H9 (cell line): ENCODE results near the gene GYS1. TPM values are rescaled to one million over a fixed set of nuclear protein-coding genes. Genes with fewer than 3 reads are reported as not detected.

Source experiments
- DNase-seq: peaks from one replicate; pipeline ENCODE4 v3.0.0-alpha.2; 2017
- H2AFZ ChIP-seq: one replicate; pipeline ENCODE4 v1.6.1; 2013; ENCODE audit warnings: mild to moderate bottlenecking, low read length, control low read depth, moderate library complexity
- H2AK5ac ChIP-seq: 2 replicates; pipeline ENCODE4 v1.6.1; 2013; ENCODE audit warnings: low read length, control low read depth, mixed read lengths; ENCODE audit not compliant: insufficient read length
- H2BK120ac ChIP-seq: one replicate; pipeline ENCODE4 v1.6.1; 2013; ENCODE audit warnings: low read depth, mild to moderate bottlenecking, low read length, control low read depth, inconsistent platforms; ENCODE audit not compliant: poor library complexity, severe bottlenecking
- H2BK12ac ChIP-seq: 2 replicates; pipeline ENCODE4 v1.6.1; 2013; ENCODE audit warnings: low read length, control low read depth, mixed read lengths, low read depth; ENCODE audit not compliant: insufficient read length
- H2BK15ac ChIP-seq: 2 replicates; pipeline ENCODE4 v1.6.1; 2013; ENCODE audit warnings: low read depth, low read length, control low read depth
- H2BK20ac ChIP-seq: one replicate; pipeline ENCODE4 v1.6.1; 2013; ENCODE audit warnings: low read depth, mild to moderate bottlenecking, low read length, control low read depth, inconsistent platforms; ENCODE audit not compliant: poor library complexity, severe bottlenecking
- H2BK5ac ChIP-seq: 2 replicates; pipeline ENCODE4 v1.6.1; 2013; ENCODE audit warnings: low read length, control low read depth, mixed read lengths; ENCODE audit not compliant: insufficient read length
- H3K14ac ChIP-seq: 2 replicates; pipeline ENCODE4 v1.6.1; 2013; ENCODE audit warnings: low read length, control low read depth; ENCODE audit not compliant: insufficient read depth
- H3K18ac ChIP-seq: 2 replicates; pipeline ENCODE4 v1.6.1; 2013; ENCODE audit warnings: low read depth, mild to moderate bottlenecking, mixed read lengths, low read length, control low read depth; ENCODE audit not compliant: insufficient read length
- H3K23ac ChIP-seq: 2 replicates; pipeline ENCODE4 v1.6.1; 2013; ENCODE audit warnings: low read length, control low read depth, mixed read lengths, low read depth; ENCODE audit not compliant: insufficient read length
- H3K23me2 ChIP-seq: 2 replicates; pipeline ENCODE4 v1.6.1; 2013; ENCODE audit warnings: low read depth, mild to moderate bottlenecking, mixed read lengths, low read length, control low read depth; ENCODE audit not compliant: insufficient read length, poor library complexity, severe bottlenecking
- H3K27ac ChIP-seq: 2 replicates; pipeline ENCODE4 v1.5.1; 2013; ENCODE audit warnings: low read length, control low read depth, mixed read lengths, low read depth; ENCODE audit not compliant: insufficient read length
- H3K27me3 ChIP-seq: 2 replicates; pipeline ENCODE4 v1.6.1; 2013; ENCODE audit warnings: low read length, control low read depth, inconsistent platforms; ENCODE audit not compliant: insufficient read depth
- H3K4ac ChIP-seq: 2 replicates; pipeline ENCODE4 v1.6.1; 2013; ENCODE audit warnings: low read depth, mild to moderate bottlenecking, control low read depth, inconsistent platforms, low read length, moderate library complexity
- H3K4me1 ChIP-seq: 2 replicates; pipeline ENCODE4 v1.6.1; 2013; ENCODE audit warnings: low read length, control low read depth, inconsistent platforms; ENCODE audit not compliant: insufficient read depth
- H3K4me2 ChIP-seq: 2 replicates; pipeline ENCODE4 v1.6.1; 2013; ENCODE audit warnings: low read length, control low read depth, mixed read lengths; ENCODE audit not compliant: insufficient read length, insufficient read depth
- H3K56ac ChIP-seq: 2 replicates; pipeline ENCODE4 v1.6.1; 2013; ENCODE audit warnings: low read depth, mild to moderate bottlenecking, mixed read lengths, low read length, control low read depth; ENCODE audit not compliant: insufficient read length
- H3K79me1 ChIP-seq: 2 replicates; pipeline ENCODE4 v1.6.1; 2013; ENCODE audit warnings: low read depth, mild to moderate bottlenecking, moderate library complexity, low read length, control low read depth, inconsistent platforms; ENCODE audit not compliant: insufficient read depth, poor library complexity, severe bottlenecking
- H3K79me2 ChIP-seq: 2 replicates; pipeline ENCODE4 v1.6.1; 2013; ENCODE audit warnings: low read length, control low read depth, inconsistent platforms; ENCODE audit not compliant: insufficient read depth
- H3K9ac ChIP-seq: 2 replicates; pipeline ENCODE4 v1.6.1; 2013; ENCODE audit warnings: low read length, control low read depth, mixed read lengths; ENCODE audit not compliant: insufficient read length; ENCODE audit errors: extremely low read depth
- H3K9me3 ChIP-seq: one replicate; pipeline ENCODE4 v1.6.1; 2013; ENCODE audit warnings: low read depth, low read length, inconsistent platforms; ENCODE audit not compliant: control insufficient read depth
- H3T11ph ChIP-seq: one replicate; pipeline ENCODE4 v1.6.1; 2013; ENCODE audit warnings: mild to moderate bottlenecking, low read length, control low read depth, inconsistent platforms
- H4K20me1 ChIP-seq: one replicate; pipeline ENCODE4 v1.6.1; 2013; ENCODE audit not compliant: control insufficient read depth, insufficient read length, insufficient read depth
- H4K5ac ChIP-seq: 2 replicates; pipeline ENCODE4 v1.6.1; 2013; ENCODE audit warnings: low read depth, mild to moderate bottlenecking, mixed read lengths, low read length, control low read depth; ENCODE audit not compliant: insufficient read length
- H4K8ac ChIP-seq: replicated peaks from 2 replicates; pipeline ENCODE4 v1.6.1; 2013; ENCODE audit warnings: low read length, control low read depth, mixed read lengths, low read depth; ENCODE audit not compliant: insufficient read length
- H4K91ac ChIP-seq: 2 replicates; pipeline ENCODE4 v1.6.1; 2013; ENCODE audit warnings: low read depth, mild to moderate bottlenecking, moderate library complexity, mixed read lengths, low read length, control low read depth; ENCODE audit not compliant: insufficient read length
- H3K27ac Mint-ChIP-seq, 3 experiments: 2 replicates in 2 of 3; 3 replicates in 1 of 3; pipeline ENCODE4 v1.8.0; 2020 to 2021; ENCODE audit warnings: mixed read lengths in 3 of 3, mild to moderate bottlenecking in 1 of 3, moderate library complexity in 1 of 3
- H3K27me3 Mint-ChIP-seq: 2 replicates; pipeline ENCODE4 v1.8.0; 2021; ENCODE audit warnings: low read depth, mild to moderate bottlenecking, moderate library complexity, mixed read lengths
- H3K36me3 Mint-ChIP-seq, 3 experiments: 2 replicates in 2 of 3; 3 replicates in 1 of 3; pipeline ENCODE4 v1.8.0; 2020 to 2021; ENCODE audit warnings: low read depth in 3 of 3, mixed read lengths in 3 of 3; ENCODE audit not compliant: insufficient read depth in 1 of 3
- H3K4me1 Mint-ChIP-seq, 2 experiments: 2 replicates each; pipeline ENCODE4 v1.8.0; 2020; ENCODE audit warnings: mixed read lengths in 2 of 2
- H3K4me3 Mint-ChIP-seq, 2 experiments: 2 replicates in 1 of 2; 3 replicates in 1 of 2; pipeline ENCODE4 v1.8.0; 2020 to 2021; ENCODE audit warnings: mild to moderate bottlenecking in 2 of 2, mixed read lengths in 2 of 2, moderate library complexity in 1 of 2
- H3K9me3 Mint-ChIP-seq, 2 experiments: 2 replicates in 1 of 2; 3 replicates in 1 of 2; pipeline ENCODE4 v1.8.0; 2020; ENCODE audit warnings: mild to moderate bottlenecking in 2 of 2, mixed read lengths in 2 of 2, moderate library complexity in 1 of 2
- WGBS: extraction: QIAGEN DNeasy Blood & Tissue Kit; methylation state at CpG from one replicate; pipeline ENCODE4 v1.1.7; 2013; ENCODE audit warnings: missing lambda C conversion rate, low lambda C conversion rate, mixed read lengths; ENCODE audit not compliant: insufficient read length; ENCODE audit errors: extremely low coverage; 5-methylcytosine and 5-hydroxymethylcytosine counted together
- total RNA-seq: library from RNA; stranded (reverse); gene quantifications from 2 replicates; pipeline ENCODE4 v1.2.1, GENCODE V29; 2021
- TF ChIP-seq, protein P1 (sequence below): fragments of 200-600 bp; sonication (generic); conservative IDR thresholded peaks from 3 replicates; pipeline ENCODE4 v1.8.0; 2021; ENCODE audit warnings: antibody characterized with exemption, mild to moderate bottlenecking

GYS1 gene
- total RNA-seq, 1 experiment from 2014 or later = 44.3 TPM

DNA sequence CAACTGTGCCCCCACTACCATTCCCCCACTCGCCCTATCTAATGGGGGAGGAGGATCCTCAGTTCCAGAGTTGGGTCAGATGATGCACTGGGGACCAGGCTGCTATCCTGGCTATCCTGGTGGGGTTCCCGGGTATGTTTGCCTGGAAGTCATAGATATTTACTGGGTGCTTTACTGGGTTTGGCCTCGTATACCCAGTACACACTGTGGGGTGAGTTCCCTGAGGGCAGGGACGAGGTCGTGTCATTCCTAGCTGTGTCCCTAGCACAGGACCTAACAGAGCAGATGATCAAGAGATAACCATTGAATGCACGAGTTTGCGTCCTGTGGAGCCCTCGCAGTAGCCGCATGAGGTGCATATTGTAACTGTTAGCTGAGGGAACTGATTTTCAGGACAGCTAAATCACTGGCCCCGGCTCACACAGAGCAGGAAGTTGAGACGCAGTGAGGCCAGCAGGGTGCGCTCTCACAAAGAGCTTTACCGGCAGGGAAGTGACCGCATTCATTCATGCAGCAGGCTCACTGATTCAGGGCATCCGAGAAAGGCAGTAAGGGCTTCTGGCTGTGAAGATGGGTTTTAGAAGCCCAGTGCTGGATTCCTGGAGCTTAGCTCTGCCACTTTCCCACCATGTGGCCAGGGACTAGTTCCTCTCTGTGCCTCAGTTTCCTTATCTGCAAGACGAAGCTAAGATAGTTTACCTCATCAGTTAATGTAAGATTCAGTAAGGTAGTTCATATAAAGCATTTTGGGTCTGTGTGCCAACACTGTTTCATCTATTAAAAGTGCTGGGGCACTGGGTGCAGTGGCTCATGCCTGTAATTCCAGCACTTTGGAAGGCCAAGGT, 6.6 kb upstream of the GYS1 start:
- Histone ChIP-seq H3K23ac (no peak overlapping the region), H4K20me1 (no peaks in the 10 kb centered on the region), H2BK120ac (no peak overlapping the region), H3K4me2 (no peak overlapping the region), H3K18ac (no peak overlapping the region), H3K27ac (no peak overlapping the region), H3K14ac (no peak overlapping the region), H2BK15ac (no peak overlapping the region), H2AK5ac (no peak overlapping the region), H4K5ac (no peak overlapping the region), H3K4ac (no peak overlapping the region), H2BK12ac (no peak overlapping the region), H3K27me3 (no peaks in the 10 kb centered on the region), H3K9me3 (no peaks in the 10 kb centered on the region), H3K9ac (no peak overlapping the region), H2AFZ (no peak overlapping the region), H2BK20ac (no peak overlapping the region), H3K56ac (no peak overlapping the region), H3T11ph (no peak overlapping the region), H3K4me1 (no peaks in the 10 kb centered on the region), H3K23me2 (no peaks in the 10 kb centered on the region), H3K79me1 (no peaks in the 10 kb centered on the region), H2BK5ac (no peak overlapping the region), H4K91ac (no peak overlapping the region), H4K8ac (no peak overlapping the region), H3K79me2 (peaks cover 5% of the 10 kb centered on the region; the same call in 1 of the 2 replicates)
- H3K27ac Mint-ChIP-seq = peak overlapping the region; percentile 78 to 94 (median 94); a peak in 5 of 7 replicates
- H3K4me1 Mint-ChIP-seq = peaks cover 17 to 20% of the 10 kb centered on the region in 2 experiments
- no CpG with 5 or more reads among the region's 16 CpGs for WGBS
- peak overlapping the region in 1 of 2 experiments; percentile 54; a peak in 2 of 5 replicates for H3K4me3 Mint-ChIP-seq
- H3K36me3 Mint-ChIP-seq = peaks cover 8 to 30% (median 18%) of the 10 kb centered on the region in 3 experiments; a peak in 6 of 7 replicates
- no peaks in the 10 kb centered on the region for H3K27me3 Mint-ChIP-seq
- TF ChIP-seq, protein P1, sequence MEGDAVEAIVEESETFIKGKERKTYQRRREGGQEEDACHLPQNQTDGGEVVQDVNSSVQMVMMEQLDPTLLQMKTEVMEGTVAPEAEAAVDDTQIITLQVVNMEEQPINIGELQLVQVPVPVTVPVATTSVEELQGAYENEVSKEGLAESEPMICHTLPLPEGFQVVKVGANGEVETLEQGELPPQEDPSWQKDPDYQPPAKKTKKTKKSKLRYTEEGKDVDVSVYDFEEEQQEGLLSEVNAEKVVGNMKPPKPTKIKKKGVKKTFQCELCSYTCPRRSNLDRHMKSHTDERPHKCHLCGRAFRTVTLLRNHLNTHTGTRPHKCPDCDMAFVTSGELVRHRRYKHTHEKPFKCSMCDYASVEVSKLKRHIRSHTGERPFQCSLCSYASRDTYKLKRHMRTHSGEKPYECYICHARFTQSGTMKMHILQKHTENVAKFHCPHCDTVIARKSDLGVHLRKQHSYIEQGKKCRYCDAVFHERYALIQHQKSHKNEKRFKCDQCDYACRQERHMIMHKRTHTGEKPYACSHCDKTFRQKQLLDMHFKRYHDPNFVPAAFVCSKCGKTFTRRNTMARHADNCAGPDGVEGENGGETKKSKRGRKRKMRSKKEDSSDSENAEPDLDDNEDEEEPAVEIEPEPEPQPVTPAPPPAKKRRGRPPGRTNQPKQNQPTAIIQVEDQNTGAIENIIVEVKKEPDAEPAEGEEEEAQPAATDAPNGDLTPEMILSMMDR = peak; percentile 92
- H3K9me3 Mint-ChIP-seq = no peaks in the 10 kb centered on the region
- peak; percentile 90 for DNase-seq
